ENCODE measurements around the gene KRT25.

Gene KRT25

GRCh38 chr17:40765657-40766056 is 10.5 kb upstream of the KRT25 start:
- TF ChIP-seq TEAD4 (IDR thresholded peaks at IDR 0.05) (no peak), YY1 (IDR thresholded peaks at IDR 0.05; ENCODE audit: low read depth) (no peak), NFIC (IDR thresholded peaks at IDR 0.05) (no peak), MAX (IDR thresholded peaks at IDR 0.05) (no peak), CEBPB (IDR thresholded peaks at IDR 0.05) (no peak), USF1 (IDR thresholded peaks at IDR 0.05) (no peak), TCF12 (IDR thresholded peaks at IDR 0.05; ENCODE audit: low read depth) (no peak), EP300 (IDR thresholded peaks at IDR 0.05; ENCODE audit: borderline replicate concordance) (no peak)

- TF ChIP-seq ZBTB7A (IDR thresholded peaks at IDR 0.05; ENCODE audit: low read depth) (no peak), CEBPB (IDR thresholded peaks at IDR 0.05) (no peak), USF1 (IDR thresholded peaks at IDR 0.05) (no peak)
These were observed 8.6 kb upstream of the KRT25 start for GRCh38 chr17:40763752-40764151.

GRCh38 chr17:40760105-40761016 is 5.2 kb upstream of the KRT25 start:
- TF ChIP-seq YY1 (IDR thresholded peaks at IDR 0.05; ENCODE audit: low read depth) (no peak), EGR1 (IDR thresholded peaks at IDR 0.05) (no peak), TCF12 (IDR thresholded peaks at IDR 0.05; ENCODE audit: low read depth) (no peak), MAX (IDR thresholded peaks at IDR 0.05) (no peak), FOXM1 (IDR thresholded peaks at IDR 0.05; ENCODE audit: borderline replicate concordance, low read depth) (no peak), EP300 (IDR thresholded peaks at IDR 0.05; ENCODE audit: borderline replicate concordance) (no peak), CEBPB (IDR thresholded peaks at IDR 0.05) (no peak)

- TF ChIP-seq ZBTB7A (IDR thresholded peaks at IDR 0.05; ENCODE audit: low read depth): no peak
These were observed 1.3 kb downstream of the KRT25 start for GRCh38 chr17:40753804-40754203.

GRCh38 chr17:40751065-40751464 is 4.1 kb downstream of the KRT25 start:
- no peak for TF ChIP-seq TAF1 (IDR thresholded peaks at IDR 0.05; ENCODE audit: low read depth)
- no peak for TF ChIP-seq USF1 (IDR thresholded peaks at IDR 0.05)
- no peak for TF ChIP-seq YY1 (IDR thresholded peaks at IDR 0.05; ENCODE audit: low read depth)
- no peak for TF ChIP-seq NFIC (IDR thresholded peaks at IDR 0.05)
- no peak for TF ChIP-seq TCF12 (IDR thresholded peaks at IDR 0.05; ENCODE audit: low read depth)
- no peak for TF ChIP-seq REST (IDR thresholded peaks at IDR 0.05; ENCODE audit: low read depth)
- TF ChIP-seq EP300 (IDR thresholded peaks at IDR 0.05; ENCODE audit: borderline replicate concordance): no peak
- TF ChIP-seq TEAD4 (IDR thresholded peaks at IDR 0.05): no peak
- no peak for TF ChIP-seq ZBTB7A (IDR thresholded peaks at IDR 0.05; ENCODE audit: low read depth)
- TF ChIP-seq CREB1 (IDR thresholded peaks at IDR 0.05; ENCODE audit: low read depth): no peak
- no peak for TF ChIP-seq CEBPB (IDR thresholded peaks at IDR 0.05)
- no peak for TF ChIP-seq MAX (IDR thresholded peaks at IDR 0.05)
- TF ChIP-seq EGR1 (IDR thresholded peaks at IDR 0.05): no peak
- no peak for TF ChIP-seq RAD21 (IDR thresholded peaks at IDR 0.05; ENCODE audit: low read depth)
- no peak for TF ChIP-seq FOXM1 (IDR thresholded peaks at IDR 0.05; ENCODE audit: borderline replicate concordance, low read depth)

GRCh38 chr17:40750391-40750790 is 4.7 kb downstream of the KRT25 start:
- TF ChIP-seq USF1 (IDR thresholded peaks at IDR 0.05): no peak
- TF ChIP-seq TEAD4 (IDR thresholded peaks at IDR 0.05): no peak
- TF ChIP-seq MAX (IDR thresholded peaks at IDR 0.05): no peak
- no peak for TF ChIP-seq ZBTB7A (IDR thresholded peaks at IDR 0.05; ENCODE audit: low read depth)
- no peak for TF ChIP-seq REST (IDR thresholded peaks at IDR 0.05; ENCODE audit: low read depth)
- TF ChIP-seq NFIC (IDR thresholded peaks at IDR 0.05): no peak
- TF ChIP-seq YY1 (IDR thresholded peaks at IDR 0.05; ENCODE audit: low read depth): no peak
- no peak for TF ChIP-seq FOXM1 (IDR thresholded peaks at IDR 0.05; ENCODE audit: borderline replicate concordance, low read depth)
- no peak for TF ChIP-seq TAF1 (IDR thresholded peaks at IDR 0.05; ENCODE audit: low read depth)
- TF ChIP-seq TCF12 (IDR thresholded peaks at IDR 0.05; ENCODE audit: low read depth): no peak
- TF ChIP-seq CEBPB (IDR thresholded peaks at IDR 0.05): no peak
- TF ChIP-seq EGR1 (IDR thresholded peaks at IDR 0.05): no peak
- no peak for TF ChIP-seq RAD21 (IDR thresholded peaks at IDR 0.05; ENCODE audit: low read depth)
- no peak for TF ChIP-seq EP300 (IDR thresholded peaks at IDR 0.05; ENCODE audit: borderline replicate concordance)
- no peak for TF ChIP-seq CREB1 (IDR thresholded peaks at IDR 0.05; ENCODE audit: low read depth)
